GM19395 (cell line): ENCODE results near the gene SYCP2.
A peak's percentile ranks its signal among the peaks of the same experiment; 100 is the strongest.
"Not testable (repeated sequence)": the region's sequence is repeated elsewhere in the genome, so short reads cannot be mapped to it uniquely, and the experiment has no call there.

Experiments used
- ATAC-seq: cut with Tn5 transposase; IDR thresholded peaks from one replicate; pipeline ENCODE4 v1.9.1; 2021; ENCODE audit warnings: mild to moderate bottlenecking, moderate library complexity; ENCODE audit not compliant: unreplicated experiment

The SYCP2 gene

GRCh38 chr20:59903621-59904020 lies 29.8 kb downstream of the SYCP2 start:
- ATAC-seq: no peak

DNA sequence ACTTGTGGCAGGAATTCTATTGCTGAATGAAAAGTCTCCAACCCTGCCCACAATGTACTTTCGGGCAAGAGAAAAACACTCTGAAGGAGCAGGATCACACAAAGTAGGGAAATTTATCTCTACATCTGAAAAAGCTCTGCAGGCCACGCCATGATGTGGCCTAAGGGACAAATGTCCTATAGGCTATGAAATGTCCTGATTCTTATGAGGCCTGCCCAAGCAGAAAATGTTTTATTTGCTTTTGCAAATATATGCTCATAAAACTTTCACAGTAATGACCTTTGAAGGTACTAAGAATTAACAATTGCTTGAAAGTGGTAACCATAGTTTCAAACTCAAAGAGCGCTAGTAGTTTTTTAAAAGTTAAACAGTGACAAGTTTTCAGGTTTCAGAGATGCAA lies 31.0 kb downstream of the SYCP2 start:
- no peak for ATAC-seq

- ATAC-seq: no peak
These were observed 37.5 kb downstream of the SYCP2 start for GRCh38 chr20:59895908-59896307.

GRCh38 chr20:59891581-59891980 lies 41.9 kb downstream of the SYCP2 start:
- no peak for ATAC-seq

DNA sequence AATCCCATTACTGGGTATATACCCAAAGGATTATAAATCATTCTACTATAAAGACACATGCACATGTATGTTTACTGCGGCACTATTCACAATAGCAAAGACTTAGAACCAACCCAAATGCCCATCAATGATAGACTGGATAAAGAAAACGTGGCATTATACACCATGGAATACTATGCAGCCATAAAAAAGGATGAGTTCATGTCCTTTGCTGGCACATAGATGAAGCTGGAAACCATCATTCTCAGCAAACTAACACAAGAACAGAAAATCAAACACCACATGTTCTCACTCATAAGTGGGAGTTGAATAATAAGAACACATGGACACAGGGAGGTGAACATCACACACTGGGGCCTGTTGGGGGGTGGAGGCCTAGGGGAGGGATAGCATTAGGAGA lies 43.4 kb downstream of the SYCP2 start:
- not testable (repeated sequence) for ATAC-seq

- no peak for ATAC-seq
These were observed 45.4 kb downstream of the SYCP2 start for GRCh38 chr20:59888050-59888449.

DNA sequence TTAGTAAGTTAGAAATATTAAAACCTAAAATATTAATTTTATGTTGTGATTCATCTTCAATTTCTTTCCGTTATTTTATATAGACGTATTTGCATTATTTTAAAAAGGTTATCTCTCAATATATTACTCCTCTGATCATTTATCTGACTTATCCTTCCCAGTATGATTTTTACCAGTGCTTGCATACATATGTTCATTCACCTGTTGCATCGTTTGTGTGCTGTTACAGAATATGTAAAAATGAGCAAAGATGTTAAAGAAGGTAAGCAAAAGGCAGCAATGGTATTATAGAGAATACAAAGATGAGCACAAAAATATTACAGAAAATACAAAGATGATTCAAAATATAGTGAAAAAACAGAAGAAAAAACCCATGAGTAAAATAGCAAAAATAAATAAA lies 48.9 kb downstream of the SYCP2 start:
- ATAC-seq: no peak

- ATAC-seq: no peak
These were observed 53.2 kb downstream of the SYCP2 start for GRCh38 chr20:59880198-59880597.

DNA sequence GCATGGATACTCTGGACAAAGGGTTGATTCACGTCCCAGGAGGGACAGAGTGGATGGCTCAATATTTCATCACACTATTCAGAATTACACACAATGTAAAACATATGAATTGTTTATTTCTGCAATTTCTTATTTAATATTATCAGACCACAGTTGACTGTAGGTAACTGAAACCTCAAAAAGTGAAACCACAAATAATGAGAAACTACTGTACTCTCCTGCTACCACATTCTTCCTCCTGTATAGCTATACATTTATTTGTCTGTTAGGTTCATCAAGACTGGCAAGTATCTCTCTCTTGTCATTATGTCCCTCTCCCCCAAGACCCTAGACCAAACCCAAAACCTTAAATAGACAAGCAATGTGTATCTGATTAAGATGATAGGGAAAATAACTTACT lies 60.0 kb downstream of the SYCP2 start:
- no peak for ATAC-seq

- no peak for ATAC-seq
These were observed 62.3 kb downstream of the SYCP2 start for GRCh38 chr20:59871096-59871495.

DNA sequence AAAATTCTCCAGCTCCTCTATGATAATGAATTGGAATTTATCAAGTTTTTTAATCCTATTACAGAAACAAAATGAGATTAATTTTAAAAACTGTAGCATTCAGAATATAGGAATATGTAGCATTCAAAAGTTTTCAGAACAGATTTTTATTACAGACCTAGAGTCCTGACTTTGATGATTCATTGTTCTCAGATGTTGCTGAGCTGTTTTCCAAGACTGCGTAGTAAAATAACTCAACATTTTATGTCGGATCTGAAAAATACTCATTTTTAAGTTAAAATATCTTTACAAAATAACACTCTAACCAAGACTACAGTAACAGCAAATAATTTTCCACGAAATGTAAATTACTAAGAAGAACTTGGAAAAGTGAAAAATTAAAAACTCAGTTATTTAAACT lies 67.1 kb downstream of the SYCP2 start:
- ATAC-seq: no peak

DNA sequence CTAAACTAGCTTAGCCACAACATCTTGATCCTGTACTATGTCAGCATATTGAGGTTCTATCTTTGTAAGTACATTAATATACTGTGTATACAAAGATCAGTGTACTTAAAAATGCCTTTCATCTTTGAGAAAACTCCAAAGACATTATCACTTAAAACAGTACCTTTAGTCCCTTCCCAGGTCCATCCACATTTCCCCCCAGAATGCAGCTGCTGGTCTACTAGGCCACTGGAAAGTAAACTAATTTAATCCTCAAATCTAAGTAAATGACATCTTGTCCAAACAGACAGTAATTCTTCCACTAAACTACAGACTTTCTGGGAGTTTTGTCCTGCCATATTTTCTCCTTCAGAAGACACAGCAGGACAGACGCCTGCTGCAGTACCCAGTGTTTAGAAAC lies 68.7 kb downstream of the SYCP2 start:
- no peak for ATAC-seq

DNA sequence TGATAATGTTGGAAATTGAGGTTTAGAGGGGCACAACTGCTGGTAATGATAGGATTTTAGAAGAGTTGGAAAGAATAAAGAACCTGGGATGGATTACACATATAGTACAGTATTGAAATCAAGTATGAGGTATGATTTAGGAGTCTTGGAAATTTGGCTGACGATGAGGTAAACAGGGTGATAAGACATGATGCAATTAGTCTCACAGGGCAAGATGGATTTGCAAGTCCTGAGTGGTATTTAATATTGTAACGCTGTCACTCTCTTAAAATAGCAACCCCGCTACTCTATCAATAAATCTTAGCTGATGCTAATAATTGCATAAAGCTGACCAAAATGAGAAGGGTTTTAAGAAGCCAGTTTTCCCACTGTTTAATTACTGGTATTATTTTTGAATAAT lies 70.4 kb downstream of the SYCP2 start:
- ATAC-seq: no peak

DNA sequence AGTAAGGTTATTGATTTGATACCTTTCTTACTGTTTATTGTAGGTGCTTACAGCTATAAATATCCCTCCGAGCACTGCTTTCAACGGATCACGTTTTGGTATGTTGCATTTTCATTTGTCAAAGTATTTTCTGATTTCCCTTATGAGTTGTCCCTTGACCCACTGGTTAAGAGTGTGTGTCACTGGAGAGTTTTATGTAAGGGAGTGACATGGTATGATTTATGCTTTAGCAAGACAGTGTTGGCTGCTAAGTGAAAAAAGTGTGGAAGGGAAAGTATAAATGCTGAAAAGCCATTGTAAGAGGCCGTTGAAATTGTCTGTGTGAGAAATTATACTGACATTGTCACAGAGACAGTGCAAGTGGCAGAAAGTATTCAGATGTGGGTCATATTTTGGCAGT lies 72.0 kb downstream of the SYCP2 start:
- ATAC-seq: no peak

- ATAC-seq: no peak
These were observed 75.0 kb downstream of the SYCP2 start for GRCh38 chr20:59858425-59858824.

- no peak for ATAC-seq
These were observed 75.5 kb downstream of the SYCP2 start for GRCh38 chr20:59857966-59858365.

GRCh38 chr20:59856941-59857340 lies 76.5 kb downstream of the SYCP2 start:
- ATAC-seq: not testable (repeated sequence)

DNA sequence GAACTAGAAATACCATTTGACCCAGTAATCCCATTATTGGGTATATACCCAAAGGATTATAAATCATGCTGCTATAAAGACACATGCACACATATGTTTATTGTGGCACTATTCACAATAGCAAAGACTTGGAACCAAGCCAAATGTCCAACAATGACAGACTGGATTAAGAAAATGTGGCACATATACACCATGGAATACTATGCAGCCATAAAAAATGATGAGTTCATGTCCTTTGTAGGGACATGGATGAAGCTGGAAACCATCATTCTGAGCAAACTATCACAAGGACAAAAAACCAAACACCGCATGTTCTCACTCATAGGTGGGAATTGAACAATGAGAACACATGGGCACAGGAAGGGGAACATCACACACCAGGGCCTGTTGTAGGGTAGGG lies 76.9 kb downstream of the SYCP2 start:
- ATAC-seq: not testable (repeated sequence)

DNA sequence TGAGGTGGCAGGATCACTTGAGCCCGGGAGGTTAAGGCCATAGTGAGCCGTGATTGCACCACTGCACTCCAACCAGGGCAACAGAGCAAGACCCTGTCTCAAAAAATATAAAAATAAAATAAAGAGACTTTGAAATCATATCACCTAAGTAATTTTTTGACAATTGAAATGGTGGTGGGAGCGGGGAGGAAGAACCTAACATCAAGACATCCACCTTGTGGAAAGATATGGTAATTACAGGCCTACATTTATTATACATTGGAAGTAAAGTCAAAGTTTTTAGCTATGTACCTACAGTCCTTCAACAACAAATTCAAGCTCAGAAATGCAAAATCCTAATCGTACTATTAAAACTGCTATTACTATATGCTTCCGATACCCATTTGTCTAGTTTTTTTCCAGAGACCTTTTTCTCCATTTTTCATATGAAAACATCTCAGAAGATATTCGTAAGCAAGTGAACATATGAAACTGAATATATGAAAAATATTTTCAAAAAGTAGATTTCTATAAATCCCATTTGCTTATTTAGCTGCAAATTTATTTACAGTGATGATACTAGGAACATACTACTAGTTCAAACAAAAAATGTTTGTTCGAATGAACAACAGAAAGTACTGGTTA lies 83.3 kb downstream of the SYCP2 start:
- no peak for ATAC-seq

- ATAC-seq: no peak
These were observed 85.3 kb downstream of the SYCP2 start for GRCh38 chr20:59848182-59848581.

DNA sequence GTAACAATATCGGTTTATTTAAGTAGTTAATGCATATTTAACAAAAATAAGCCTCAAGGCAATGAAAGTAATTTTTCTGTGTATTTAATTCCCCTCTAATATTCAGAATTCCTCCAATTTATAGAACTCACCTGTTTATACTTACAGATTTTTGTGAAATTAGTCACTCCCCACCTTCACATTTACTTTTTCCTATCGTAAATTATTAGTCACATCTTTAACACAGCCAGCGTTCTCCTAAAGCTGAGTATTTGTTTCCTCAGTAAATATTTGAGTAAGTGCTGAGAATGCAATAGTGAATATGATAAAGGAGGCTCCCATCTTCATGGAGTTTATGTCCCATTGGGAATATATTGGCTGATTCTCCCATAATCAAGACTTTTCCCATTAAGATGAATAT lies 88.0 kb downstream of the SYCP2 start:
- no peak for ATAC-seq

- no peak for ATAC-seq
These were observed 94.0 kb downstream of the SYCP2 start for GRCh38 chr20:59839400-59839799.

DNA sequence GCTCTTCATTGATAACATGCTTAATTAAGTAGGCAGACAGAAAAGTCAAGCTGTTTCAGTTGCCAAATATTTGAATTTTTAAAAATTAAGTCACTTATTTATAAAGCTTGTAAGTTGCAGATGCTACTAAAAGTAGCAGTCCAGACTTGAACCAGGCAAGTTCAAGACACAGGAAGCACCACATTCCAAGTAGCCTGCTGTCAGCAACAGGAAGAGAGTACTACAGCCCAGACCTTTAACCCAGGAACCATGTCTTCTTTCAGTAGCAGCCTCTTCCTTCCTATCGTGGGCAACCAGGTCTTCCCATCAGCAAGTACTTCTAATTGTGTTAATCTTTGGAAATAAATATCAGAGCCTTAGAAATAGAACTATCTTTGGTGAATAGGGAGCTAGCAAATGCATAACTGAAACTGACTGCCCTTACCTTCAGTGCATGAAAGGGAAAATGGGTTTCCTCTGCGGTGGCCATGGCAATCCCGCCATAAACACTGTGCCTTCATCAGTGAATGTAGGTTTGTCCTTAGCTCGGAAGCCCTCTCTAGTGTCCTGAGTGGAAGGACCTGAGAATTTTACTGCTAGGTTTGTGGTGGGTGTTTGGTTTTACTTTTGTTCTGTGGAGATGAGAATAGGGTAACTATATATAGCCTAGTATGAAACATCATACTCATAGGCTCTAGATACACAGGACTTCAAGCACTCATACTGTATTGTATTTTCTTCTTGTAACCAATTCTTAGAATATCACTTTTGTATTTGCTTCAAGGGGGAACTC lies 95.6 kb downstream of the SYCP2 start:
- peak; percentile 92 for ATAC-seq
